GM13976 (cell line): ENCODE measurements around the gene CFAP46.

ENCODE experiments used
- DNase-seq: peaks from one replicate; pipeline ENCODE4 v3.0.0; 2012; ENCODE audit warnings: low spot score
- in situ Hi-C: fragments of 300-500 bp; cut with MboI; formaldehyde crosslinking; loops from one replicate; pipeline ENCODE4 v1.12.0; 2022; ENCODE audit warnings: low sequenced_read_pairs, mixed read lengths, inconsistent platforms; ENCODE audit not compliant: unreplicated experiment
- TF ChIP-seq, protein P1 (sequence below): IDR thresholded peaks from 2 replicates; pipeline ENCODE4 v1.5.1; 2012; ENCODE audit warnings: borderline replicate concordance, mild to moderate bottlenecking; ENCODE audit not compliant: insufficient read depth; ENCODE audit errors: extremely low read depth, missing control alignments, control extremely low read depth

Gene CFAP46

GRCh38 chr10:132817701-132818211 is 124.6 kb downstream of the CFAP46 start:
- TF ChIP-seq, protein P1, sequence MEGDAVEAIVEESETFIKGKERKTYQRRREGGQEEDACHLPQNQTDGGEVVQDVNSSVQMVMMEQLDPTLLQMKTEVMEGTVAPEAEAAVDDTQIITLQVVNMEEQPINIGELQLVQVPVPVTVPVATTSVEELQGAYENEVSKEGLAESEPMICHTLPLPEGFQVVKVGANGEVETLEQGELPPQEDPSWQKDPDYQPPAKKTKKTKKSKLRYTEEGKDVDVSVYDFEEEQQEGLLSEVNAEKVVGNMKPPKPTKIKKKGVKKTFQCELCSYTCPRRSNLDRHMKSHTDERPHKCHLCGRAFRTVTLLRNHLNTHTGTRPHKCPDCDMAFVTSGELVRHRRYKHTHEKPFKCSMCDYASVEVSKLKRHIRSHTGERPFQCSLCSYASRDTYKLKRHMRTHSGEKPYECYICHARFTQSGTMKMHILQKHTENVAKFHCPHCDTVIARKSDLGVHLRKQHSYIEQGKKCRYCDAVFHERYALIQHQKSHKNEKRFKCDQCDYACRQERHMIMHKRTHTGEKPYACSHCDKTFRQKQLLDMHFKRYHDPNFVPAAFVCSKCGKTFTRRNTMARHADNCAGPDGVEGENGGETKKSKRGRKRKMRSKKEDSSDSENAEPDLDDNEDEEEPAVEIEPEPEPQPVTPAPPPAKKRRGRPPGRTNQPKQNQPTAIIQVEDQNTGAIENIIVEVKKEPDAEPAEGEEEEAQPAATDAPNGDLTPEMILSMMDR: no peak
- in situ Hi-C loops: no loop called here
- DNase-seq: no peak

DNA sequence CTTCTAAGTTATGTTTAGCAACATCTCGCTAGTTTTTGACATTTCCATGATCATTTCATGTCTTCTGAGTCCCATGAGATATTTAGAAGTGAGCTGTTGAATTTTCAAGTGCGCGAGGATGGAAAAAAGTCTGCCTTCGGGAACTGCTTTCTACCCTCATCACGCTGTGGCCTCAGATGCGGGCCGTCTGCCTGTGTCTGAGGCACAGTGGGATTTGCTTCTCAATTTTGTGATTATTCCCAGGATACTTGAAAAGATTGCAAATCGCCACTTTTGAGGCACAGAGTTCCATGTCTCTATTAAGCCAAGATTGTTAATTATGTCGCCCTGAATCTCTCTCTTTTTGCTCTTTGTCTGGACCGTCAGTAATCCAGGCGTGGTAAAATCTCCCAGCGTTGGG is 125.7 kb downstream of the CFAP46 start:
- in situ Hi-C loops: no loop called here

GRCh38 chr10:132815168-132815857 is 127.1 kb downstream of the CFAP46 start:
- no peak for DNase-seq
- TF ChIP-seq, protein P1: no peak
- in situ Hi-C loops: no loop called here

More for the DNA sequence above, 125.7 kb downstream of the CFAP46 start:
- TF ChIP-seq, protein P1: no peak
- no peak for DNase-seq

- in situ Hi-C loops: no loop called here
- TF ChIP-seq, protein P1: no peak
- DNase-seq: no peak
Measured at GRCh38 chr10:132814469-132814856, 127.9 kb downstream of the CFAP46 start.

DNA sequence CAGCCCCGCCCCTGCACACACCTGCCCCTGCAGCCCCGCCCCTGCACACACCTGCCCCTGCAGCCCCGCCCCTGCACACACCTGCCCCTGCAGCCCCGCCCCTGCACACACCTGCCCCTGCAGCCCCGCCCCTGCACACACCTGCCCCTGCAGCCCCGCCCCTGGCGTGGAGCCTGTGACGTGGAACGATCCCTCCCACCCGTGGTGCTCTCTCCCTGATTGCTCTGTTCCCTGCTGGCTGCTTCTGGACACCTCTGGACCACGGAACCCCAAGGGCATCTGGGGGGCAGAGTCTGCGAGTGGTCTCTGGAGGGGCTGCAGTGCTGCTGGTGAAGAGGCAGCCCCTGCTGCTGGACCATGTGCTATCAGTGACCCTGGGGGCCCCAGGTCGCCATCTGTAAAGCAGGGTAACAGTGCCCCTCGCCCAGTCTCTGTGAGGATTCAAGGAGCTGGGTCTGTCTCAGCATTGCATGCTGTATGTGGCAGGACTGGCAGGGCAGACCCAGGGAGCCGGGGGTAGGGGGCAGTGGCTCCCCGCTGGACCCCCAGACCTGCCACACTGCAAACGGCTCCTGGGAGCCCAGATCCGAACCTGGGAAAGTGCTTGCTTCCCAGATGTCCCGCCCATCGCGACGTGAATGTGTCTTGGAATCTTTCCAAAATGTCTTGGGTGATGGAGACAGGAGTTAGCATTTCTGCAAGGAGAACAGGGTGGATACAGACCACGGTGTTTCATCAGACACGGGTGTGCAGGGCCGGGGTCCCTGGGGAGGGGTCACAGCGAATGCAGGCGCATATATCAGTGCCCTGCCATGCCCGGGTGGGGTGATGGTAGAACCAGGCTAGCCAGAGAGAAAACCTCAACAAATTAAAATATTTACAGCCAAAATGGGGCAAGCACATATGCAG is 128.6 kb downstream of the CFAP46 start:
- no peak for DNase-seq
- in situ Hi-C loops: no loop called here
- TF ChIP-seq, protein P1: no peak

- TF ChIP-seq, protein P1: no peak
- in situ Hi-C loops: no loop called here
- no peak for DNase-seq
Measured at GRCh38 chr10:132813001-132813401, 129.4 kb downstream of the CFAP46 start.
